ENCODE results near the gene U2AF1L4.
A peak's percentile ranks its signal among the peaks of the same experiment; 100 is the strongest.

U2AF1L4 gene

DNA sequence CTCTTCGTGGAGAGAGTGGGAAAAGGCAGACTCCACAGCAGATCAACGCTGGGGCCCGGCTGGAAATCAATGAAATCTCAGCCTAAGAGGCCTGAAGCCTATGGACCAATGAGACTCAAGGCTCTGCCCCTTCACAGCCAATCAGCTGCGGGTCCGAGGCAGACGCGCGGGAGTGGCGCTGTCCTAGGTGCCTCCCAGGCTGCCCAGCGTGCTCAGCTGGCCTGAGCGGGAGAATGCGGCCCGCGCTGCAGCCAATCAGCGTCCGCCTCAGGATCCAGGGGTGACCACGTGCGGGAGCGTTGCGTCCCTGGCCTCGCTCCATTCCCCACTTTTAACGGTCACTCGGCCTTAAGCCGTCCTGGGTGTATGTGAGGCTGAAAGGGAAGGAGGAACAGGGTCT is 41.0 kb downstream of the U2AF1L4 start, which contains the start of gene ZBTB32:
Gene ZBTB32, plus strand, starts transcription at position 341 of the 400 bp plus-strand sequence. CDS start 10,069 bp downstream, outside the sequence.
- no peaks in the 10 kb centered on the region for H3K4me1 ChIP-seq (ENCODE audit: insufficient read depth, poor library complexity, severe bottlenecking)
- H3K36me3 ChIP-seq (ENCODE audit: low read depth): no peaks in the 10 kb centered on the region
- H3K4me3 ChIP-seq (ENCODE audit: severe bottlenecking): no peak within 1 kb of the TSS
- ATAC-seq (ENCODE audit: low read depth) (peak; percentile 26; the same call in 1 of the 3 replicates), DNase-seq (ENCODE audit: low spot score) (no peak)
- TF ChIP-seq, protein P1, sequence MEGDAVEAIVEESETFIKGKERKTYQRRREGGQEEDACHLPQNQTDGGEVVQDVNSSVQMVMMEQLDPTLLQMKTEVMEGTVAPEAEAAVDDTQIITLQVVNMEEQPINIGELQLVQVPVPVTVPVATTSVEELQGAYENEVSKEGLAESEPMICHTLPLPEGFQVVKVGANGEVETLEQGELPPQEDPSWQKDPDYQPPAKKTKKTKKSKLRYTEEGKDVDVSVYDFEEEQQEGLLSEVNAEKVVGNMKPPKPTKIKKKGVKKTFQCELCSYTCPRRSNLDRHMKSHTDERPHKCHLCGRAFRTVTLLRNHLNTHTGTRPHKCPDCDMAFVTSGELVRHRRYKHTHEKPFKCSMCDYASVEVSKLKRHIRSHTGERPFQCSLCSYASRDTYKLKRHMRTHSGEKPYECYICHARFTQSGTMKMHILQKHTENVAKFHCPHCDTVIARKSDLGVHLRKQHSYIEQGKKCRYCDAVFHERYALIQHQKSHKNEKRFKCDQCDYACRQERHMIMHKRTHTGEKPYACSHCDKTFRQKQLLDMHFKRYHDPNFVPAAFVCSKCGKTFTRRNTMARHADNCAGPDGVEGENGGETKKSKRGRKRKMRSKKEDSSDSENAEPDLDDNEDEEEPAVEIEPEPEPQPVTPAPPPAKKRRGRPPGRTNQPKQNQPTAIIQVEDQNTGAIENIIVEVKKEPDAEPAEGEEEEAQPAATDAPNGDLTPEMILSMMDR (IDR thresholded peaks at IDR 0.05; ENCODE audit: poor library complexity, severe bottlenecking): no peak
- no peak within 1 kb of the TSS for H3K27ac ChIP-seq (ENCODE audit: poor library complexity, severe bottlenecking)
- H3K9me3 ChIP-seq (ENCODE audit: severe bottlenecking): no peaks in the 10 kb centered on the region
- no peaks in the 10 kb centered on the region for H3K27me3 ChIP-seq (ENCODE audit: insufficient read depth, poor library complexity, severe bottlenecking)

DNA sequence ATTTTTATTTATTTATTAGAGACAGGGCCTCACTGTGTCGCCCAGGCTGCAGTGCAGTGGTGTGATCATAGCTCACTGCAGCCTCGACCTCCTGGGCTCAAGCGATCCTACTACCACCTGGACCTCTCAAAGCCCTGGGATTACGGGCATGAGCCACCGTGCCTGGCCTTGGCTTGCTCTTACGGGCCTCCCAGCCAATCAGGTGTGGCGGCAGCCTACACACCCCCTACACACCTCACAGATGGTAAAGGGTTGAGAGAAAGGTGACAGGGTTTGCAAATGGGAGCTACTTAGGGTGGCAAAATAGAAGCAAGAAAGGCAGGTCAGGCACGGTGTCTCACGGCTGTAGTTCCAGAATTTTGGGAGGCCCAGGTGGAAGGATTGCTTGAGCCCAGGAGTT is 41.9 kb downstream of the U2AF1L4 start:
- Histone ChIP-seq H3K27me3 (ENCODE audit: insufficient read depth, poor library complexity, severe bottlenecking) (no peaks in the 10 kb centered on the region), H3K4me1 (ENCODE audit: insufficient read depth, poor library complexity, severe bottlenecking) (no peaks in the 10 kb centered on the region), H3K9me3 (ENCODE audit: severe bottlenecking) (no peaks in the 10 kb centered on the region), H3K36me3 (ENCODE audit: low read depth) (no peaks in the 10 kb centered on the region), H3K27ac (ENCODE audit: poor library complexity, severe bottlenecking) (no peak overlapping the region), H3K4me3 (ENCODE audit: severe bottlenecking) (no peak overlapping the region)
- no peak for ATAC-seq (ENCODE audit: low read depth)
- TF ChIP-seq, protein P1 (IDR thresholded peaks at IDR 0.05; ENCODE audit: poor library complexity, severe bottlenecking): no peak
- no peak for DNase-seq (ENCODE audit: low spot score)

DNA sequence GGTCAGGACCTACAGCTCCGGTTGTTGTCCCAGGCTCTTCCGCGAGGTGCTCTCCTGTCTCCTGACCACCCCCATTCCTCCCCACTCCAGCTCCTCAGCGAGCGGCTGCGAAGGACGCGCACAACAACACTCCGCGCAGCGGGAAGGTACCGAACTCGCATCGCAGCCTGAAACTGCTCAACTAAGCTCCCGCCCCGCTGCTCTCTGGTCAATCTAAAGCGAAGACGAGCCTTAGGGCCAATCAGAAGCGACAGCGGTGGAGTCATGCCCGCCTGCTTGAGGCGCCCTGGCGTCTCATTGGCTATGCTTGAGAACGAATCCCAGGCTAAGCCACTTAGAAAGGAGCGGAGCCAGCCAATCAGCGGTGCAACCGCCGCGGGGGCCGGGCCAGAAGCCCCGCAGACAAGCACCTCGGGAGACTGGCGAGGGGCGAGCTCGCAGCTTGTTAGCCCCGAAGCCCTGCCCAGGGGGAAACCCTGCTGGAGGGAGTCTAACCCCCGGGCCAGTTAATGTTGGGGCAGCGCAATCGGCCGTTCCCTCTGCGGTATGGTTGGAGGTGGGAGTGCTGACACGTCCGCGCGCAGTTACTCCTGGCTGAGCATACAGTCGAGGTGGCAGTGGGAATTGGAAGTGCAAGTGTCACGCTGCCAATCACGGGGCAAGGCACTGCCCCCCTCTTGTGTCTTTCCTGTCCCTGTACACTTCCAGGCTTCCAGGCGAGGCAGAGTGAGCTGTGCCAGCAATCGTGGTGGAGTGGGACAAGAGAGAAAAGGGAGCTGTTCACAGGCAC is 42.8 kb downstream of the U2AF1L4 start:
- Histone ChIP-seq H3K36me3 (ENCODE audit: low read depth) (no peaks in the 10 kb centered on the region), H3K27me3 (ENCODE audit: insufficient read depth, poor library complexity, severe bottlenecking) (no peaks in the 10 kb centered on the region), H3K27ac (ENCODE audit: poor library complexity, severe bottlenecking) (no peak overlapping the region), H3K4me3 (ENCODE audit: severe bottlenecking) (peak overlapping the region; percentile 49), H3K4me1 (ENCODE audit: insufficient read depth, poor library complexity, severe bottlenecking) (no peaks in the 10 kb centered on the region), H3K9me3 (ENCODE audit: severe bottlenecking) (no peaks in the 10 kb centered on the region)
- TF ChIP-seq, protein P1 (IDR thresholded peaks at IDR 0.05; ENCODE audit: poor library complexity, severe bottlenecking): no peak
- ATAC-seq (ENCODE audit: low read depth): peak; percentile 99
- DNase-seq (ENCODE audit: low spot score): peak; percentile 95

DNA sequence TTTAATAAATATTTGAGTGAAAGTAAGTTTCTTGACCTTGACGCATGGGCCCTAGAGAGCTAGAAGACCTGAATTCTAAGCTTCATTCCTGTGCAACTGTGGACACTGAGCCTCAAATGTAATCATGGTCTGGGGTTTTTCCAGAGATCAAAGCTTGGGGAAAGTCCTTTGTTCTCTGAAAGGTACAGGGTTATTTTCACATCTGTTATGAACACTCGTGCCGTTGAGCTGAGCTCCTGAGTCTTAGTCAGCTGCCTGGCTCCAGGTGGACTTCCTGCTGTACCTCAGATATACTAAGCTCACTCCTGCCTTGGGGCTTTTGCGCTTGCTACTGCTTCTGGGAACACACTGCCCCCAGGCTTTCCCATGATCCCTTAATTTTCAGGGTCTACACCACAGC is 48.4 kb downstream of the U2AF1L4 start:
- TF ChIP-seq, protein P1 (IDR thresholded peaks at IDR 0.05; ENCODE audit: poor library complexity, severe bottlenecking): no peak

DNA sequence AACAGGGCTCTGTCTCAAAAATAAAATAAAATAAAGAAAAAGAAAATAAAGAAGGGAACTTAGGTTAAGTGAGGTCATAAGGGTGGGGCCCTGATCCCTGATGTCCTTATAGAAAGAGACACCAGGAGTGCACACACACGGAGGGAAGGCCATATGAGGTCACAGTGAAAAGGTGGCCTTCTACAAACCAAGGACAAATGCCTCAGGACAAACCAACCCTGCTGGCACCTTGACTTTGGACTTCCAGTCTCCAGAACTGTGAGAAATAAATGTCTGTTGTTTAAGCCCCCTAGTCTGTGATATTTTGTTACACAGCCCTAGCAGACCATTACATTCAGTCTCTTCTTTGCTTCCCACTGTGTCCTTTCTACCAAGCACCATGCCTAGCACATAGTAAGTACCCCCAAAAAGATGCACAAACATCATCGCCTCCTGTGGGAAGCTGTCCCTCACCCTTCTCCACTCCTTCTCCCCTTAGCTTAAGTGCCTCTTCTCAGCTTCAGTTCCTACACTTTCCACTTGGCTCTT is 49.3 kb downstream of the U2AF1L4 start:
- H3K4me3 ChIP-seq (ENCODE audit: severe bottlenecking): no peak overlapping the region
- no peaks in the 10 kb centered on the region for H3K27me3 ChIP-seq (ENCODE audit: insufficient read depth, poor library complexity, severe bottlenecking)
- TF ChIP-seq, protein P1 (IDR thresholded peaks at IDR 0.05; ENCODE audit: poor library complexity, severe bottlenecking): no peak
- DNase-seq (ENCODE audit: low spot score) (no peak), ATAC-seq (ENCODE audit: low read depth) (no peak)
- H3K36me3 ChIP-seq (ENCODE audit: low read depth): no peaks in the 10 kb centered on the region
- no peaks in the 10 kb centered on the region for H3K9me3 ChIP-seq (ENCODE audit: severe bottlenecking)
- H3K4me1 ChIP-seq (ENCODE audit: insufficient read depth, poor library complexity, severe bottlenecking): no peaks in the 10 kb centered on the region
- H3K27ac ChIP-seq (ENCODE audit: poor library complexity, severe bottlenecking): no peak overlapping the region

More for the DNA sequence above, 48.4 kb downstream of the U2AF1L4 start:
- H3K4me1 ChIP-seq (ENCODE audit: insufficient read depth, poor library complexity, severe bottlenecking): no peaks in the 10 kb centered on the region
- no peak overlapping the region for H3K4me3 ChIP-seq (ENCODE audit: severe bottlenecking)
- no peaks in the 10 kb centered on the region for H3K36me3 ChIP-seq (ENCODE audit: low read depth)
- H3K27ac ChIP-seq (ENCODE audit: poor library complexity, severe bottlenecking): no peak overlapping the region
- ATAC-seq (ENCODE audit: low read depth): no peak
- no peak for DNase-seq (ENCODE audit: low spot score)
- H3K9me3 ChIP-seq (ENCODE audit: severe bottlenecking): no peaks in the 10 kb centered on the region
- no peaks in the 10 kb centered on the region for H3K27me3 ChIP-seq (ENCODE audit: insufficient read depth, poor library complexity, severe bottlenecking)
